ENCODE results near the gene HIPK3. TPM values are rescaled to one million over a fixed set of nuclear protein-coding genes. Genes with fewer than 3 reads are reported as not detected.

The HIPK3 gene
- total RNA-seq, 1 donor from 2014 or later, result 166 TPM

GRCh38 chr11:33307984-33308383 lies 50.8 kb downstream of the HIPK3 start:
- Histone ChIP-seq H3K4me1 (peaks cover 57% of the 10 kb centered on the region), H3K27me3 (no peaks in the 10 kb centered on the region), H3K4me3 (no peak overlapping the region), H3K9me3 (no peaks in the 10 kb centered on the region), H3K36me3 (no peaks in the 10 kb centered on the region), H3K27ac (no peak overlapping the region)
- TF ChIP-seq POLR2A (IDR thresholded peaks at IDR 0.05), result no peak
- no peak for TF ChIP-seq POLR2AphosphoS5 (IDR thresholded peaks at IDR 0.05; ENCODE audit: insufficient read depth in 1 of 2, low read depth in 1 of 2)
- no peak for TF ChIP-seq CTCF (IDR thresholded peaks at IDR 0.05)
- intact Hi-C loops (cut with DNase I), result no loop called here
- no peak for DNase-seq (ENCODE audit: extremely low spot score in 2 of 2)

GRCh38 chr11:33309118-33309517 lies 51.9 kb downstream of the HIPK3 start:
- Histone ChIP-seq H3K36me3 (no peaks in the 10 kb centered on the region), H3K4me3 (no peak overlapping the region), H3K4me1 (peaks cover 64% of the 10 kb centered on the region), H3K9me3 (no peaks in the 10 kb centered on the region), H3K27ac (no peak overlapping the region), H3K27me3 (no peaks in the 10 kb centered on the region)
- TF ChIP-seq POLR2AphosphoS5 (IDR thresholded peaks at IDR 0.05; ENCODE audit: insufficient read depth in 1 of 2, low read depth in 1 of 2) (no peak), POLR2A (IDR thresholded peaks at IDR 0.05) (no peak), CTCF (IDR thresholded peaks at IDR 0.05) (no peak)
- no peak for DNase-seq (ENCODE audit: extremely low spot score in 2 of 2)
- intact Hi-C loops (cut with DNase I), result no loop called here

- no peak overlapping the region for H3K27ac ChIP-seq
- H3K27me3 ChIP-seq, result no peaks in the 10 kb centered on the region
- no peaks in the 10 kb centered on the region for H3K9me3 ChIP-seq
- DNase-seq (ENCODE audit: extremely low spot score in 2 of 2), result no peak
- no peaks in the 10 kb centered on the region for H3K36me3 ChIP-seq
- H3K4me3 ChIP-seq, result no peak overlapping the region
- TF ChIP-seq CTCF (IDR thresholded peaks at IDR 0.05) (no peak), POLR2A (IDR thresholded peaks at IDR 0.05) (no peak), POLR2AphosphoS5 (IDR thresholded peaks at IDR 0.05; ENCODE audit: insufficient read depth in 1 of 2, low read depth in 1 of 2) (no peak)
- intact Hi-C loops (cut with DNase I), result no loop called here
- H3K4me1 ChIP-seq, result peaks cover 57% of the 10 kb centered on the region
These were observed 53.7 kb downstream of the HIPK3 start for GRCh38 chr11:33310720-33311500.

GRCh38 chr11:33311680-33312079 lies 54.5 kb downstream of the HIPK3 start:
- no peaks in the 10 kb centered on the region for H3K9me3 ChIP-seq
- no peaks in the 10 kb centered on the region for H3K36me3 ChIP-seq
- TF ChIP-seq CTCF (IDR thresholded peaks at IDR 0.05) (no peak), POLR2A (IDR thresholded peaks at IDR 0.05) (no peak), POLR2AphosphoS5 (IDR thresholded peaks at IDR 0.05; ENCODE audit: insufficient read depth in 1 of 2, low read depth in 1 of 2) (no peak)
- H3K4me3 ChIP-seq, result no peak overlapping the region
- intact Hi-C loops (cut with DNase I), result no loop called here
- H3K4me1 ChIP-seq, result peaks cover 57% of the 10 kb centered on the region
- H3K27ac ChIP-seq, result no peak overlapping the region
- H3K27me3 ChIP-seq, result no peaks in the 10 kb centered on the region
- DNase-seq (ENCODE audit: extremely low spot score in 2 of 2), result no peak

- H3K4me1 ChIP-seq, result peaks cover 41% of the 10 kb centered on the region
These were observed 58.6 kb downstream of the HIPK3 start for GRCh38 chr11:33315822-33316221.

More at GRCh38 chr11:33315822-33316221, 58.6 kb downstream of the HIPK3 start:
- no peak for TF ChIP-seq POLR2AphosphoS5 (IDR thresholded peaks at IDR 0.05; ENCODE audit: insufficient read depth in 1 of 2, low read depth in 1 of 2)
- no peak for TF ChIP-seq POLR2A (IDR thresholded peaks at IDR 0.05)
- TF ChIP-seq CTCF (IDR thresholded peaks at IDR 0.05), result no peak
- DNase-seq (ENCODE audit: extremely low spot score in 2 of 2), result no peak
- intact Hi-C loops (cut with DNase I), result no loop called here
- Histone ChIP-seq H3K36me3 (no peaks in the 10 kb centered on the region), H3K9me3 (no peaks in the 10 kb centered on the region), H3K27ac (no peak overlapping the region), H3K27me3 (no peaks in the 10 kb centered on the region), H3K4me3 (no peak overlapping the region)

Data from vagina (tissue), 2 donors.